Liver (tissue), 9 donors: ENCODE results near the gene ZRANB1. TPM values are rescaled to one million over a fixed set of nuclear protein-coding genes. Genes with fewer than 3 reads are reported as not detected.
A peak's percentile ranks its signal among the peaks of the same experiment; 100 is the strongest.

ENCODE experiments used
- DNase-seq: peaks from one replicate; pipeline ENCODE4 v3.0.0-alpha.2; 2017; ENCODE audit warnings: low spot score
- H3K27ac ChIP-seq, 2 donors: one replicate each; pipeline ENCODE4 v1.7.0; 2013; ENCODE audit warnings: inconsistent platforms in 2 of 2, low read length in 2 of 2, control low read depth in 1 of 2, low read depth in 1 of 2, mild to moderate bottlenecking in 1 of 2
- H3K27me3 ChIP-seq, 4 donors: one replicate each; pipeline versions ENCODE4 v1.6.1 to v1.7.0; 2013; ENCODE audit warnings: low read length in 3 of 4, inconsistent platforms in 1 of 4, mild to moderate bottlenecking in 1 of 4, moderate library complexity in 1 of 4; ENCODE audit not compliant: control insufficient read depth in 4 of 4, insufficient read depth in 4 of 4
- H3K36me3 ChIP-seq, 4 donors: one replicate each; pipeline versions ENCODE4 v1.6.1 to v1.7.0; 2013; ENCODE audit warnings: low read length in 3 of 4, mild to moderate bottlenecking in 3 of 4, low read depth in 1 of 4, moderate library complexity in 1 of 4; ENCODE audit not compliant: control insufficient read depth in 4 of 4, insufficient read depth in 3 of 4
- H3K4me1 ChIP-seq, 4 donors: one replicate each; pipeline versions ENCODE4 v1.6.1 to v1.7.0; 2013; ENCODE audit warnings: low read length in 3 of 4, mild to moderate bottlenecking in 3 of 4, moderate library complexity in 1 of 4; ENCODE audit not compliant: control insufficient read depth in 4 of 4, insufficient read depth in 4 of 4
- H3K4me3 ChIP-seq, 3 donors: one replicate each; pipeline versions ENCODE4 v1.6.1 to v1.7.0; 2013; ENCODE audit warnings: low read length in 3 of 3, control low read depth in 1 of 3, low read depth in 1 of 3, mild to moderate bottlenecking in 1 of 3
- H3K9ac ChIP-seq, 2 donors: one replicate each; pipeline ENCODE4 v1.7.0; 2013; ENCODE audit warnings: low read length in 2 of 2, mild to moderate bottlenecking in 2 of 2, moderate library complexity in 2 of 2, control low read depth in 1 of 2, low read depth in 1 of 2
- H3K9me3 ChIP-seq, 4 donors: one replicate each; pipeline versions ENCODE4 v1.6.1 to v1.7.0; 2013; ENCODE audit warnings: low read length in 3 of 4; ENCODE audit not compliant: control insufficient read depth in 4 of 4
- EGR1 ChIP-seq, 2 donors: IDR thresholded peaks; 2 replicates each; pipeline ENCODE4 v1.6.1; 2016 to 2018; ENCODE audit warnings: antibody characterized with exemption in 2 of 2, low read depth in 2 of 2
- FOXA1 ChIP-seq: IDR thresholded peaks from 2 replicates; pipeline ENCODE4 v1.6.1; 2016; ENCODE audit warnings: antibody characterized with exemption
- GABPA ChIP-seq, 2 donors: IDR thresholded peaks in 1 of 2; conservative IDR thresholded peaks in 1 of 2; 2 replicates each; pipeline ENCODE4 v1.6.1; 2016; ENCODE audit warnings: antibody characterized with exemption in 2 of 2, mild to moderate bottlenecking in 1 of 2, moderate library complexity in 1 of 2
- HNF4A ChIP-seq, 2 donors: conservative IDR thresholded peaks; 2 replicates each; pipeline ENCODE4 v1.6.1; 2016; ENCODE audit warnings: antibody characterized with exemption in 2 of 2, mild to moderate bottlenecking in 2 of 2
- HNF4G ChIP-seq: IDR thresholded peaks from 2 replicates; pipeline ENCODE4 v1.6.1; 2016; ENCODE audit warnings: antibody characterized with exemption
- JUND ChIP-seq, 2 donors: IDR thresholded peaks; 2 replicates each; pipeline ENCODE4 v1.6.1; 2016; ENCODE audit warnings: antibody characterized with exemption in 2 of 2
- RAD21 ChIP-seq, 2 donors: IDR thresholded peaks; 2 replicates each; pipeline ENCODE4 v1.6.1; 2016; ENCODE audit warnings: antibody characterized with exemption in 2 of 2, mild to moderate bottlenecking in 2 of 2
- RXRA ChIP-seq, 2 donors: IDR thresholded peaks; 2 replicates each; pipeline ENCODE4 v1.6.1; 2017 to 2018; ENCODE audit warnings: antibody characterized with exemption in 2 of 2, mild to moderate bottlenecking in 1 of 2
- SP1 ChIP-seq: IDR thresholded peaks from 2 replicates; pipeline ENCODE4 v1.6.1; 2018; ENCODE audit warnings: antibody characterized with exemption, mild to moderate bottlenecking
- TAF1 ChIP-seq: conservative IDR thresholded peaks from 2 replicates; pipeline ENCODE4 v1.6.1; 2016; ENCODE audit warnings: antibody characterized with exemption, mild to moderate bottlenecking
- YY1 ChIP-seq: IDR thresholded peaks from 2 replicates; pipeline ENCODE4 v1.6.1; 2016; ENCODE audit warnings: antibody characterized with exemption, mild to moderate bottlenecking
- WGBS: extraction: QIAGEN DNeasy Blood & Tissue Kit; methylation state at CpG from one replicate; pipeline ENCODE4 v1.1.7; 2013; 5-methylcytosine and 5-hydroxymethylcytosine counted together
- polyA plus RNA-seq, 2 donors: library from polyadenylated mRNA; stranded (reverse) in 1 of 2; unstranded in 1 of 2; fragments of 200-250 nt in 1 of 2; fragments of >200 nt in 1 of 2; fragmentation: Nextera tagmentation in 1 of 2; extraction: Ambion mirVana in 1 of 2; gene quantifications; one replicate each; pipeline versions ENCODE4 v1.2.1 to v1.2.3, GENCODE V29; 2013 to 2015
- total RNA-seq, 2 donors: library from RNA; depleted of rRNA; stranded (reverse); fragments of >200 nt; gene quantifications; one replicate each; pipeline ENCODE4 v1.2.3, GENCODE V29; 2014
- TF ChIP-seq, protein P1 (sequence below): IDR thresholded peaks from 2 replicates; pipeline ENCODE4 v1.6.1; 2016; ENCODE audit warnings: antibody characterized with exemption
- TF ChIP-seq, protein P2 (sequence below): IDR thresholded peaks from 2 replicates; pipeline ENCODE4 v1.6.1; 2016; ENCODE audit warnings: antibody characterized with exemption
- TF ChIP-seq, protein P3 (sequence below): IDR thresholded peaks from 2 replicates; pipeline ENCODE4 v1.6.1; 2016; ENCODE audit warnings: antibody characterized with exemption, mild to moderate bottlenecking
- TF ChIP-seq, protein P4 (sequence below): fragments of 150-350 bp; IDR thresholded peaks from 2 replicates; pipeline ENCODE4 v1.5.1; 2017; ENCODE audit warnings: improper control_type of control experiment, low read depth, low read length; ENCODE audit not compliant: missing input control
- donor health status: healthy.
- donor health status: healthy.
- donor health status: healthy.
- donor health status: healthy.
- donor health status: healthy.

Gene ZRANB1
- total and polyA plus RNA-seq, 4 donors, result 6.2 to 32.5 (median 14.4) TPM

DNA sequence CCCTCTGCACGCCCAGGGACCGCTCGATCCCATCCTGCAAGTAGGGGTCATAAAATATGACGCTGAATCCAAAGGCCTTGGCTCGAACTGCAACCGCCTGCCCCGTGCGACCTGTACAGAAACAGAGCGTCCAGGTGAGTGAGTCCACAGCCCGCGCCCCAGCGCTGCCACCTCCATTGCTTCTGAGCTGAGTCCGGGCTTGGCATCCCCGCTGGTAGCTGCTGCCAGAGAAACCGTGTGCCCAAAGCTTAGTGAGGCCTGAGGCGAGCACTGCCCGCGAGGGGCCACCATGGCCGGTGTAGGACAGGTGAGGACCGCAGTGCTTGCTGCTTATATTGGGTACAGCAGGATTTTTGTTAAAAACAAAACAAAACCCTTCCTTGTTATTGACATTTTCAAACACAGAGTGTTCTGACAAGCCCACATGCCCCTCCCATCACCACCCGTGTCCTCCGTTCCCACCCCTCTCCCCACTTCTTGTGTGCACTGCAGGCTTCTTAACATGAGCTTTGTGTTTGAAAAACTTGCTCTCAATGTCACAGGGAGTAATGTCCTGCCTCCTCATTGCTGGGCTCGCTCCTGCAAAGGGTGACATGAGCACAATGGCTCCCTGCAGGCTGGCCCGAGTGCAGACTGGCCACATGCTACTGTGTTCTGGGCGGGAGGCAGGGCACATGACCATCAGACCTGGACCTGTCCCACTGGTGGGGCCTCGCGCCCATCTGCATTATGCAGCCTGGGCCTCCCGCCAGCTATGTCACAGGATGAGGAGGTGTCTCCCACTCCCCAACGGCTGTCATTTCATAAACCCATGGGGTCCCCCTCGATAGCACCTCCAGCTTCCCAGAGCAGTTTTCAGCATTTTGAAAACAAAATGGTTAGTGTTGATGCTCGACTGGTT, 52.9 kb downstream of the ZRANB1 start:
- DNase-seq, result peak; percentile 32
- WGBS, result 81% methylated on average over 31 of the region's 31 CpGs
- H3K36me3 ChIP-seq, result peaks cover 0 to 9% (median 3%) of the 10 kb centered on the region in 4 donors

DNA sequence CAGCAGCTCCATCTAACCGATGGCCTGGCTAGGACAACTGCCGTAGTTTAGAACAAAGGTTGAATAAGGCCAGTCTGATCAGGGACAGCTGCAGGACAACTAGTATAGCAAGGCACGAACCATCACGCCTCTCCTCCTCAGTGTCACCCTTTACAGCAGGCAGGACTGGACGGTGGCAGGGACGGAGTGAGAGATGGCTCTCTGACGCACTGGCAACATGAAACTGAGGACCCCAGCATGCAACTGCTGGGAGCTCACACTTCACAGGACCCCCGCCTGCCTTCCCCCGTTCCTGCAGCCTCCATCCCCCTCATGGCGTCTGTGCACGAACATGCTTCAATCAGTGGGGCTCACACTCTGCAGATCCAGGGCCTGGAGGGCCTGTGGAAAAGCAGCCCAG, 53.7 kb downstream of the ZRANB1 start:
- Histone ChIP-seq H3K9ac (no peak overlapping the region), H3K36me3 (peaks cover 0 to 9% (median 3%) of the 10 kb centered on the region in 4 donors), H3K4me3 (no peak overlapping the region), H3K27me3 (no peaks in the 10 kb centered on the region), H3K4me1 (peaks cover 0 to 7% (median 2%) of the 10 kb centered on the region in 4 donors), H3K9me3 (no peaks in the 10 kb centered on the region), H3K27ac (no peak overlapping the region)
- TF ChIP-seq SP1 (no peak), FOXA1 (no peak), RAD21 (IDR thresholded peaks at IDR 0.05) (no peak), HNF4G (no peak), TAF1 (no peak), EGR1 (IDR thresholded peaks at IDR 0.05; ENCODE audit: low read depth in 2 of 2) (no peak), RXRA (IDR thresholded peaks at IDR 0.05) (no peak)
- TF ChIP-seq, protein P1, sequence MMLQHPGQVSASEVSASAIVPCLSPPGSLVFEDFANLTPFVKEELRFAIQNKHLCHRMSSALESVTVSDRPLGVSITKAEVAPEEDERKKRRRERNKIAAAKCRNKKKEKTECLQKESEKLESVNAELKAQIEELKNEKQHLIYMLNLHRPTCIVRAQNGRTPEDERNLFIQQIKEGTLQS, result no peak
- TF ChIP-seq, protein P2, sequence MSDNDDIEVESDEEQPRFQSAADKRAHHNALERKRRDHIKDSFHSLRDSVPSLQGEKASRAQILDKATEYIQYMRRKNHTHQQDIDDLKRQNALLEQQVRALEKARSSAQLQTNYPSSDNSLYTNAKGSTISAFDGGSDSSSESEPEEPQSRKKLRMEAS, result no peak
- TF ChIP-seq, protein P3, sequence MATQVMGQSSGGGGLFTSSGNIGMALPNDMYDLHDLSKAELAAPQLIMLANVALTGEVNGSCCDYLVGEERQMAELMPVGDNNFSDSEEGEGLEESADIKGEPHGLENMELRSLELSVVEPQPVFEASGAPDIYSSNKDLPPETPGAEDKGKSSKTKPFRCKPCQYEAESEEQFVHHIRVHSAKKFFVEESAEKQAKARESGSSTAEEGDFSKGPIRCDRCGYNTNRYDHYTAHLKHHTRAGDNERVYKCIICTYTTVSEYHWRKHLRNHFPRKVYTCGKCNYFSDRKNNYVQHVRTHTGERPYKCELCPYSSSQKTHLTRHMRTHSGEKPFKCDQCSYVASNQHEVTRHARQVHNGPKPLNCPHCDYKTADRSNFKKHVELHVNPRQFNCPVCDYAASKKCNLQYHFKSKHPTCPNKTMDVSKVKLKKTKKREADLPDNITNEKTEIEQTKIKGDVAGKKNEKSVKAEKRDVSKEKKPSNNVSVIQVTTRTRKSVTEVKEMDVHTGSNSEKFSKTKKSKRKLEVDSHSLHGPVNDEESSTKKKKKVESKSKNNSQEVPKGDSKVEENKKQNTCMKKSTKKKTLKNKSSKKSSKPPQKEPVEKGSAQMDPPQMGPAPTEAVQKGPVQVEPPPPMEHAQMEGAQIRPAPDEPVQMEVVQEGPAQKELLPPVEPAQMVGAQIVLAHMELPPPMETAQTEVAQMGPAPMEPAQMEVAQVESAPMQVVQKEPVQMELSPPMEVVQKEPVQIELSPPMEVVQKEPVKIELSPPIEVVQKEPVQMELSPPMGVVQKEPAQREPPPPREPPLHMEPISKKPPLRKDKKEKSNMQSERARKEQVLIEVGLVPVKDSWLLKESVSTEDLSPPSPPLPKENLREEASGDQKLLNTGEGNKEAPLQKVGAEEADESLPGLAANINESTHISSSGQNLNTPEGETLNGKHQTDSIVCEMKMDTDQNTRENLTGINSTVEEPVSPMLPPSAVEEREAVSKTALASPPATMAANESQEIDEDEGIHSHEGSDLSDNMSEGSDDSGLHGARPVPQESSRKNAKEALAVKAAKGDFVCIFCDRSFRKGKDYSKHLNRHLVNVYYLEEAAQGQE, result no peak
- TF ChIP-seq, protein P4, sequence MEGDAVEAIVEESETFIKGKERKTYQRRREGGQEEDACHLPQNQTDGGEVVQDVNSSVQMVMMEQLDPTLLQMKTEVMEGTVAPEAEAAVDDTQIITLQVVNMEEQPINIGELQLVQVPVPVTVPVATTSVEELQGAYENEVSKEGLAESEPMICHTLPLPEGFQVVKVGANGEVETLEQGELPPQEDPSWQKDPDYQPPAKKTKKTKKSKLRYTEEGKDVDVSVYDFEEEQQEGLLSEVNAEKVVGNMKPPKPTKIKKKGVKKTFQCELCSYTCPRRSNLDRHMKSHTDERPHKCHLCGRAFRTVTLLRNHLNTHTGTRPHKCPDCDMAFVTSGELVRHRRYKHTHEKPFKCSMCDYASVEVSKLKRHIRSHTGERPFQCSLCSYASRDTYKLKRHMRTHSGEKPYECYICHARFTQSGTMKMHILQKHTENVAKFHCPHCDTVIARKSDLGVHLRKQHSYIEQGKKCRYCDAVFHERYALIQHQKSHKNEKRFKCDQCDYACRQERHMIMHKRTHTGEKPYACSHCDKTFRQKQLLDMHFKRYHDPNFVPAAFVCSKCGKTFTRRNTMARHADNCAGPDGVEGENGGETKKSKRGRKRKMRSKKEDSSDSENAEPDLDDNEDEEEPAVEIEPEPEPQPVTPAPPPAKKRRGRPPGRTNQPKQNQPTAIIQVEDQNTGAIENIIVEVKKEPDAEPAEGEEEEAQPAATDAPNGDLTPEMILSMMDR, result no peak
- 84% methylated on average over 11 of the region's 11 CpGs for WGBS
- peak; percentile 29 for DNase-seq

More for the DNA sequence above, 52.9 kb downstream of the ZRANB1 start:
- Histone ChIP-seq H3K9ac (no peak overlapping the region), H3K4me3 (no peak overlapping the region), H3K4me1 (peaks cover 0 to 7% (median 2%) of the 10 kb centered on the region in 4 donors), H3K27ac (no peak overlapping the region), H3K9me3 (no peaks in the 10 kb centered on the region), H3K27me3 (no peaks in the 10 kb centered on the region)
- no peak for TF ChIP-seq YY1
- TF ChIP-seq, protein P2, result no peak
- TF ChIP-seq JUND (IDR thresholded peaks at IDR 0.05), result no peak
- no peak for TF ChIP-seq HNF4A (conservative IDR thresholded peaks at IDR 0.05)
- no peak for TF ChIP-seq GABPA (IDR thresholded peaks at IDR 0.05 in 1 of 2, conservative IDR thresholded peaks at IDR 0.05 in 1 of 2)
